H9 (cell line): ENCODE measurements around the gene CTDNEP1. TPM values are rescaled to one million over a fixed set of nuclear protein-coding genes. Genes with fewer than 3 reads are reported as not detected.

ENCODE experiments used
- DNase-seq: peaks from one replicate; pipeline ENCODE4 v3.0.0-alpha.2; 2017
- H2AFZ ChIP-seq: one replicate; pipeline ENCODE4 v1.6.1; 2013; ENCODE audit warnings: mild to moderate bottlenecking, low read length, control low read depth, moderate library complexity
- H2AK5ac ChIP-seq: 2 replicates; pipeline ENCODE4 v1.6.1; 2013; ENCODE audit warnings: low read length, control low read depth, mixed read lengths; ENCODE audit not compliant: insufficient read length
- H2BK120ac ChIP-seq: one replicate; pipeline ENCODE4 v1.6.1; 2013; ENCODE audit warnings: low read depth, mild to moderate bottlenecking, low read length, control low read depth, inconsistent platforms; ENCODE audit not compliant: poor library complexity, severe bottlenecking
- H2BK12ac ChIP-seq: 2 replicates; pipeline ENCODE4 v1.6.1; 2013; ENCODE audit warnings: low read length, control low read depth, mixed read lengths, low read depth; ENCODE audit not compliant: insufficient read length
- H2BK15ac ChIP-seq: 2 replicates; pipeline ENCODE4 v1.6.1; 2013; ENCODE audit warnings: low read depth, low read length, control low read depth
- H2BK20ac ChIP-seq: one replicate; pipeline ENCODE4 v1.6.1; 2013; ENCODE audit warnings: low read depth, mild to moderate bottlenecking, low read length, control low read depth, inconsistent platforms; ENCODE audit not compliant: poor library complexity, severe bottlenecking
- H2BK5ac ChIP-seq: 2 replicates; pipeline ENCODE4 v1.6.1; 2013; ENCODE audit warnings: low read length, control low read depth, mixed read lengths; ENCODE audit not compliant: insufficient read length
- H3K14ac ChIP-seq: 2 replicates; pipeline ENCODE4 v1.6.1; 2013; ENCODE audit warnings: low read length, control low read depth; ENCODE audit not compliant: insufficient read depth
- H3K18ac ChIP-seq: 2 replicates; pipeline ENCODE4 v1.6.1; 2013; ENCODE audit warnings: low read depth, mild to moderate bottlenecking, mixed read lengths, low read length, control low read depth; ENCODE audit not compliant: insufficient read length
- H3K23ac ChIP-seq: 2 replicates; pipeline ENCODE4 v1.6.1; 2013; ENCODE audit warnings: low read length, control low read depth, mixed read lengths, low read depth; ENCODE audit not compliant: insufficient read length
- H3K23me2 ChIP-seq: 2 replicates; pipeline ENCODE4 v1.6.1; 2013; ENCODE audit warnings: low read depth, mild to moderate bottlenecking, mixed read lengths, low read length, control low read depth; ENCODE audit not compliant: insufficient read length, poor library complexity, severe bottlenecking
- H3K27ac ChIP-seq: 2 replicates; pipeline ENCODE4 v1.5.1; 2013; ENCODE audit warnings: low read length, control low read depth, mixed read lengths, low read depth; ENCODE audit not compliant: insufficient read length
- H3K27me3 ChIP-seq: 2 replicates; pipeline ENCODE4 v1.6.1; 2013; ENCODE audit warnings: low read length, control low read depth, inconsistent platforms; ENCODE audit not compliant: insufficient read depth
- H3K4ac ChIP-seq: 2 replicates; pipeline ENCODE4 v1.6.1; 2013; ENCODE audit warnings: low read depth, mild to moderate bottlenecking, control low read depth, inconsistent platforms, low read length, moderate library complexity
- H3K4me1 ChIP-seq: 2 replicates; pipeline ENCODE4 v1.6.1; 2013; ENCODE audit warnings: low read length, control low read depth, inconsistent platforms; ENCODE audit not compliant: insufficient read depth
- H3K4me2 ChIP-seq: 2 replicates; pipeline ENCODE4 v1.6.1; 2013; ENCODE audit warnings: low read length, control low read depth, mixed read lengths; ENCODE audit not compliant: insufficient read length, insufficient read depth
- H3K56ac ChIP-seq: 2 replicates; pipeline ENCODE4 v1.6.1; 2013; ENCODE audit warnings: low read depth, mild to moderate bottlenecking, mixed read lengths, low read length, control low read depth; ENCODE audit not compliant: insufficient read length
- H3K79me1 ChIP-seq: 2 replicates; pipeline ENCODE4 v1.6.1; 2013; ENCODE audit warnings: low read depth, mild to moderate bottlenecking, moderate library complexity, low read length, control low read depth, inconsistent platforms; ENCODE audit not compliant: insufficient read depth, poor library complexity, severe bottlenecking
- H3K79me2 ChIP-seq: 2 replicates; pipeline ENCODE4 v1.6.1; 2013; ENCODE audit warnings: low read length, control low read depth, inconsistent platforms; ENCODE audit not compliant: insufficient read depth
- H3K9ac ChIP-seq: 2 replicates; pipeline ENCODE4 v1.6.1; 2013; ENCODE audit warnings: low read length, control low read depth, mixed read lengths; ENCODE audit not compliant: insufficient read length; ENCODE audit errors: extremely low read depth
- H3K9me3 ChIP-seq: one replicate; pipeline ENCODE4 v1.6.1; 2013; ENCODE audit warnings: low read depth, low read length, inconsistent platforms; ENCODE audit not compliant: control insufficient read depth
- H3T11ph ChIP-seq: one replicate; pipeline ENCODE4 v1.6.1; 2013; ENCODE audit warnings: mild to moderate bottlenecking, low read length, control low read depth, inconsistent platforms
- H4K20me1 ChIP-seq: one replicate; pipeline ENCODE4 v1.6.1; 2013; ENCODE audit not compliant: control insufficient read depth, insufficient read length, insufficient read depth
- H4K5ac ChIP-seq: 2 replicates; pipeline ENCODE4 v1.6.1; 2013; ENCODE audit warnings: low read depth, mild to moderate bottlenecking, mixed read lengths, low read length, control low read depth; ENCODE audit not compliant: insufficient read length
- H4K8ac ChIP-seq: replicated peaks from 2 replicates; pipeline ENCODE4 v1.6.1; 2013; ENCODE audit warnings: low read length, control low read depth, mixed read lengths, low read depth; ENCODE audit not compliant: insufficient read length
- H4K91ac ChIP-seq: 2 replicates; pipeline ENCODE4 v1.6.1; 2013; ENCODE audit warnings: low read depth, mild to moderate bottlenecking, moderate library complexity, mixed read lengths, low read length, control low read depth; ENCODE audit not compliant: insufficient read length
- H3K27ac Mint-ChIP-seq, 3 experiments: 2 replicates in 2 of 3; 3 replicates in 1 of 3; pipeline ENCODE4 v1.8.0; 2020 to 2021; ENCODE audit warnings: mixed read lengths in 3 of 3, mild to moderate bottlenecking in 1 of 3, moderate library complexity in 1 of 3
- H3K27me3 Mint-ChIP-seq: 2 replicates; pipeline ENCODE4 v1.8.0; 2021; ENCODE audit warnings: low read depth, mild to moderate bottlenecking, moderate library complexity, mixed read lengths
- H3K36me3 Mint-ChIP-seq, 3 experiments: 2 replicates in 2 of 3; 3 replicates in 1 of 3; pipeline ENCODE4 v1.8.0; 2020 to 2021; ENCODE audit warnings: low read depth in 3 of 3, mixed read lengths in 3 of 3; ENCODE audit not compliant: insufficient read depth in 1 of 3
- H3K4me1 Mint-ChIP-seq, 2 experiments: 2 replicates each; pipeline ENCODE4 v1.8.0; 2020; ENCODE audit warnings: mixed read lengths in 2 of 2
- H3K4me3 Mint-ChIP-seq, 2 experiments: 2 replicates in 1 of 2; 3 replicates in 1 of 2; pipeline ENCODE4 v1.8.0; 2020 to 2021; ENCODE audit warnings: mild to moderate bottlenecking in 2 of 2, mixed read lengths in 2 of 2, moderate library complexity in 1 of 2
- H3K9me3 Mint-ChIP-seq, 2 experiments: 2 replicates in 1 of 2; 3 replicates in 1 of 2; pipeline ENCODE4 v1.8.0; 2020; ENCODE audit warnings: mild to moderate bottlenecking in 2 of 2, mixed read lengths in 2 of 2, moderate library complexity in 1 of 2
- WGBS: extraction: QIAGEN DNeasy Blood & Tissue Kit; methylation state at CpG from one replicate; pipeline ENCODE4 v1.1.7; 2013; ENCODE audit warnings: missing lambda C conversion rate, low lambda C conversion rate, mixed read lengths; ENCODE audit not compliant: insufficient read length; ENCODE audit errors: extremely low coverage; 5-methylcytosine and 5-hydroxymethylcytosine counted together
- total RNA-seq: library from RNA; stranded (reverse); gene quantifications from 2 replicates; pipeline ENCODE4 v1.2.1, GENCODE V29; 2021
- TF ChIP-seq, protein P1 (sequence below): fragments of 200-600 bp; sonication (generic); conservative IDR thresholded peaks from 3 replicates; pipeline ENCODE4 v1.8.0; 2021; ENCODE audit warnings: antibody characterized with exemption, mild to moderate bottlenecking

CTDNEP1 gene
- total RNA-seq, 1 experiment from 2014 or later, result 134 TPM

DNA sequence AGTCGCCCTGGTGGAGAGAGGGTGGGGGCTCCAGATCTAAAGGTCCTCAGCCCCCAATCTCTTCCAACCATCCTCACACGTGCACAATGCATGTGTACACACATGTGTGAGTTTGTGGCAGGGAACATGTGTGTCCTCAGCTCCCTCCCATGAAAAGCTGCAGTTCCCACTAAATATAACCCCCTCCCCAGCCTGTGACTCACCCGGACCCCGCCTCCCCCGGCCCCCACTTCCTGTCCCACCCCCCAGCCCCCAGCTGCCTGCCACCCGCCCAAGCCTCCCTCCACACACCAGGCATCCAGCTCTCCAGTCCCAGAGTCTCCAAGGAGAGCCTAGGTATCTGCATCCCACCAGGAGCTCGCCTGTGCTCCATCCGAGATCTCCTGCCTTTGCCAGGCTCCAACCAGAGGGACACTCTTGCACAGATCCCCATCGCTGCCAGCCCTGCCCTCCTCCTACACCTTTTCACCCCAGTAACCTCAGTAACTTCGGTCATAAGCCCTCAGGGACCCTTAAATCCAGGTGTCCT, 35.8 kb downstream of the CTDNEP1 start:
- no CpG with 5 or more reads among the region's 10 CpGs for WGBS
- Histone ChIP-seq H4K20me1 (no peaks in the 10 kb centered on the region), H2BK5ac (no peak overlapping the region), H2AK5ac (no peak overlapping the region), H3K18ac (no peak overlapping the region), H3K4ac (no peak overlapping the region), H2BK120ac (no peak overlapping the region), H3K27ac (no peak overlapping the region), H3K23me2 (peaks cover 28% of the 10 kb centered on the region), H3K4me2 (peak overlapping the region; percentile 87), H3T11ph (no peak overlapping the region), H3K9me3 (no peaks in the 10 kb centered on the region), H3K4me1 (peaks cover 3% of the 10 kb centered on the region; the same call in 1 of the 2 replicates), H3K79me1 (peaks cover 2% of the 10 kb centered on the region), H2BK12ac (no peak overlapping the region), H4K8ac (no peak overlapping the region), H2BK20ac (no peak overlapping the region), H3K9ac (peak overlapping the region; percentile 20), H2BK15ac (no peak overlapping the region), H3K56ac (no peak overlapping the region), H3K27me3 (no peaks in the 10 kb centered on the region), H3K23ac (no peak overlapping the region), H4K5ac (no peak overlapping the region), H3K14ac (no peak overlapping the region), H4K91ac (no peak overlapping the region), H3K79me2 (peaks cover 3% of the 10 kb centered on the region; the same call in 1 of the 2 replicates), H2AFZ (no peak overlapping the region)
- DNase-seq, result peak; percentile 73
- H3K27ac Mint-ChIP-seq, result peak overlapping the region; percentile 71 to 97 (median 96); a peak in 6 of 7 replicates
- peaks cover 63 to 67% of the 10 kb centered on the region in 2 experiments for H3K4me1 Mint-ChIP-seq
- peak overlapping the region; percentile 72 to 91 for H3K4me3 Mint-ChIP-seq
- peaks cover 0 to 5% (median 3%) of the 10 kb centered on the region in 3 experiments; a peak in 4 of 7 replicates for H3K36me3 Mint-ChIP-seq
- H3K9me3 Mint-ChIP-seq, result no peaks in the 10 kb centered on the region
- TF ChIP-seq, protein P1, sequence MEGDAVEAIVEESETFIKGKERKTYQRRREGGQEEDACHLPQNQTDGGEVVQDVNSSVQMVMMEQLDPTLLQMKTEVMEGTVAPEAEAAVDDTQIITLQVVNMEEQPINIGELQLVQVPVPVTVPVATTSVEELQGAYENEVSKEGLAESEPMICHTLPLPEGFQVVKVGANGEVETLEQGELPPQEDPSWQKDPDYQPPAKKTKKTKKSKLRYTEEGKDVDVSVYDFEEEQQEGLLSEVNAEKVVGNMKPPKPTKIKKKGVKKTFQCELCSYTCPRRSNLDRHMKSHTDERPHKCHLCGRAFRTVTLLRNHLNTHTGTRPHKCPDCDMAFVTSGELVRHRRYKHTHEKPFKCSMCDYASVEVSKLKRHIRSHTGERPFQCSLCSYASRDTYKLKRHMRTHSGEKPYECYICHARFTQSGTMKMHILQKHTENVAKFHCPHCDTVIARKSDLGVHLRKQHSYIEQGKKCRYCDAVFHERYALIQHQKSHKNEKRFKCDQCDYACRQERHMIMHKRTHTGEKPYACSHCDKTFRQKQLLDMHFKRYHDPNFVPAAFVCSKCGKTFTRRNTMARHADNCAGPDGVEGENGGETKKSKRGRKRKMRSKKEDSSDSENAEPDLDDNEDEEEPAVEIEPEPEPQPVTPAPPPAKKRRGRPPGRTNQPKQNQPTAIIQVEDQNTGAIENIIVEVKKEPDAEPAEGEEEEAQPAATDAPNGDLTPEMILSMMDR, result no peak
- H3K27me3 Mint-ChIP-seq, result no peaks in the 10 kb centered on the region; the same call in none of the 2 replicates
